GM12878 (cell line): Measurements from ENCODE around the gene RNF166. TPM values are rescaled to one million over a fixed set of nuclear protein-coding genes. Genes with fewer than 3 reads are reported as not detected.

ENCODE experiments used
- ATAC-seq: fragments of 200-7000 bp; cut with Tn5 transposase; 3 replicates; pipeline ENCODE4 v1.9.1; 2020; ENCODE audit warnings: mild to moderate bottlenecking, moderate library complexity
- BruUV-seq: library from RNA; stranded (reverse); fragments of 400-500 nt; replicated peaks from 2 replicates; lab custom pipeline; 2021; lab: Mats Ljungman, UMichigan
- CTCF ChIA-PET: fragments of 300-600 bp; sonication (Branson Sonifier 250); formaldehyde crosslinking; extraction: SDS; loops from one replicate; lab custom pipeline; 2021; ENCODE audit warnings: inconsistent platforms; lab: Yijun Ruan, JAX
- POLR2A ChIA-PET: fragments of 350-600 bp; formaldehyde crosslinking; extraction: SDS; loops from one replicate; lab custom pipeline; 2021; ENCODE audit warnings: inconsistent platforms; lab: Charles Lee
- RAD21 ChIA-PET: fragments of 300-600 bp; sonication (Branson Sonifier 250); formaldehyde crosslinking; loops from one replicate; lab custom pipeline; 2023; ENCODE audit warnings: antibody characterized with exemption; ENCODE audit not compliant: unreplicated experiment; lab: Charles Lee
- SMC1A ChIA-PET: fragments of 300-600 bp; sonication (Branson Sonifier 250); formaldehyde crosslinking; loops from one replicate; lab custom pipeline; 2023; ENCODE audit not compliant: unreplicated experiment, uncharacterized antibody; lab: Charles Lee
- DNase-seq: peaks from one replicate; pipeline ENCODE4 v3.0.0-alpha.2; 2011; ENCODE audit warnings: low read depth, low spot score
- FAIRE-seq: peaks from 3 replicates; lab custom pipeline; 2011; peaks lifted over from hg19 to GRCh38; lab: Jason Lieb, UNC
- H2AFZ ChIP-seq: 2 replicates; pipeline ENCODE4 v1.6.0; 2011; ENCODE audit warnings: low read depth, low read length, control low read depth; ENCODE audit not compliant: control insufficient read depth
- H3K27ac ChIP-seq: 2 replicates; pipeline ENCODE4 v1.5.1; 2011; ENCODE audit warnings: control low read depth; ENCODE audit not compliant: control insufficient read depth, insufficient read depth
- H3K27me3 ChIP-seq, 2 experiments: replicated peaks in 1 of 2; 2 replicates each; pipeline versions ENCODE4 v1.6.0 to v1.6.1; 2011; ENCODE audit warnings: low read length in 1 of 2; ENCODE audit not compliant: control insufficient read depth in 2 of 2, insufficient read depth in 2 of 2
- H3K36me3 ChIP-seq, 2 experiments: 2 replicates each; pipeline ENCODE4 v1.5.1; 2011; ENCODE audit warnings: low read length in 1 of 2; ENCODE audit not compliant: control insufficient read depth in 2 of 2, insufficient read depth in 2 of 2
- H3K4me1 ChIP-seq: 2 replicates; pipeline ENCODE4 v1.6.1; 2011; ENCODE audit warnings: mild to moderate bottlenecking, low read length, moderate library complexity, mixed read lengths; ENCODE audit not compliant: control insufficient read depth, insufficient read depth
- H3K4me2 ChIP-seq: 2 replicates; pipeline ENCODE4 v1.6.0; 2011; ENCODE audit warnings: control low read depth; ENCODE audit not compliant: control insufficient read depth, insufficient read depth
- H3K4me3 ChIP-seq: fragments of 200-600 bp; sonication (generic); 2 replicates; pipeline ENCODE4 v1.5.1; 2016
- H3K79me2 ChIP-seq: 2 replicates; pipeline ENCODE4 v1.6.0; 2011; ENCODE audit warnings: low read length; ENCODE audit not compliant: control insufficient read depth, insufficient read depth
- H3K9ac ChIP-seq: 2 replicates; pipeline ENCODE4 v1.8.0; 2011; ENCODE audit warnings: low read length, control low read depth, mixed read lengths; ENCODE audit not compliant: control insufficient read depth, insufficient read depth
- H3K9me3 ChIP-seq: replicated peaks from 3 replicates; pipeline ENCODE4 v1.5.1; 2011; ENCODE audit warnings: mild to moderate bottlenecking, low read length; ENCODE audit not compliant: control insufficient read depth, insufficient read depth
- H4K20me1 ChIP-seq: 2 replicates; pipeline ENCODE4 v1.6.0; 2011; ENCODE audit not compliant: control insufficient read depth, insufficient read depth
- BCL11A ChIP-seq: IDR thresholded peaks from 2 replicates; pipeline ENCODE4 v1.6.1; 2011; ENCODE audit warnings: low read depth, low read length
- PAX8 ChIP-seq: fragments of 450-650 bp; IDR thresholded peaks from 2 replicates; pipeline ENCODE4 v1.6.1; 2017; ENCODE audit warnings: mild to moderate bottlenecking, moderate library complexity
- POLR2A ChIP-seq: IDR thresholded peaks from 2 replicates; pipeline ENCODE4 v1.6.1; 2011; ENCODE audit warnings: low read depth, mild to moderate bottlenecking, low read length
- POLR2AphosphoS5 ChIP-seq: IDR thresholded peaks from 2 replicates; pipeline ENCODE4 v1.6.1; 2011; ENCODE audit warnings: mild to moderate bottlenecking, low read length, inconsistent platforms
- ZNF217 ChIP-seq: fragments of 450-650 bp; IDR thresholded peaks from 2 replicates; pipeline ENCODE4 v1.6.1; 2017; ENCODE audit warnings: antibody characterized with exemption, mild to moderate bottlenecking
- WGBS: methylation state at CpG from one replicate; pipeline ENCODE4 v1.1.6; 2016; ENCODE audit warnings: low lambda C conversion rate; ENCODE audit not compliant: insufficient replicate concordance, insufficient coverage; ENCODE audit errors: missing lambda C conversion rate; 5-methylcytosine and 5-hydroxymethylcytosine counted together
- in situ Hi-C: fragments of 300-500 bp; cut with MboI; formaldehyde crosslinking; loops from 9 replicates; pipeline ENCODE4 v1.14.3; 2018; ENCODE audit warnings: mixed read lengths
- intact Hi-C: fragments of 100-400 bp; cut with micrococcal nuclease; formaldehyde crosslinking; loops from one replicate; pipeline ENCODE4 v1.14.2; 2022; ENCODE audit not compliant: unreplicated experiment
- polyA plus RNA-seq, 11 experiments: library from polyadenylated mRNA; depleted of rRNA in 4 of 11; unstranded in 6 of 11; stranded (reverse) in 5 of 11; fragments of >200 nt; fragmentation: Nextera tagmentation in 4 of 11; fragmentation: Illumina TruSeq in 1 of 11; extraction: Ambion mirVana in 4 of 11; extraction: Trizol in 1 of 11; gene quantifications; 1 replicate in 1 of 11; 2 replicates in 10 of 11; pipeline versions ENCODE4 v1.2.1 to v1.2.3, GENCODE V29; 2011 to 2016; ENCODE audit warnings: inconsistent platforms in 2 of 11, missing spikeins in 2 of 11, low read depth in 1 of 11
- total RNA-seq, 4 experiments: library from RNA; depleted of rRNA in 3 of 4; stranded (reverse); fragments of >200 nt in 3 of 4; fragmentation: Illumina TruSeq in 1 of 4; extraction: Trizol in 1 of 4; gene quantifications; 2 replicates each; pipeline versions ENCODE4 v1.2.1 to v1.2.3, GENCODE V29; 2013 to 2021

RNF166 gene
- total and polyA plus RNA-seq, 10 of the 15 experiments (the other 5 are each of a cell fraction or from before 2014, with no cell fraction given): 0.48 to 32.8 (median 12.1) TPM

- CTCF ChIA-PET: interaction anchor here (1.6 kb wide), 1 partner anchor 18 kb away, joined by 4 read pairs; no protein-coding TSS in a partner anchor
- no peak overlapping the region for H3K4me3 ChIP-seq
- FAIRE-seq: no peak
- no peaks in the 10 kb centered on the region for H3K9me3 ChIP-seq
- RAD21 ChIA-PET: no interaction called here
- no peak overlapping the region for H3K27ac ChIP-seq
- TF ChIP-seq BCL11A: no peak
- TF ChIP-seq POLR2A: peak; percentile 45; the same call in 1 of the 2 replicates
- TF ChIP-seq PAX8: no peak
- POLR2A ChIA-PET: no interaction called here
- no peak overlapping the region for H3K4me2 ChIP-seq
- H3K4me1 ChIP-seq: no peaks in the 10 kb centered on the region
- no peak overlapping the region for H3K9ac ChIP-seq
- H3K27me3 ChIP-seq: no peaks in the 10 kb centered on the region
- ATAC-seq: no peak
- SMC1A ChIA-PET: no interaction called here
- no peak overlapping the region for H2AFZ ChIP-seq
- no peaks in the 10 kb centered on the region for H3K79me2 ChIP-seq
- no peak for DNase-seq
- in situ Hi-C loops (no loop called here), intact Hi-C loops (no loop called here)
- BruUV-seq: no TSS peak
- H4K20me1 ChIP-seq: no peaks in the 10 kb centered on the region
- WGBS: 97% methylated on average over 29 of the region's 29 CpGs
- peaks cover 13 to 60% of the 10 kb centered on the region in 2 experiments for H3K36me3 ChIP-seq
Observed at GRCh38 chr16:88719267-88719932, 13.2 kb upstream of the RNF166 start.

GRCh38 chr16:88718178-88718577, 12.0 kb upstream of the RNF166 start:
- ChIA-PET CTCF (interaction anchor here (1.6 kb wide), 1 partner anchor 19 kb away, joined by 4 read pairs; no protein-coding TSS in a partner anchor), SMC1A (no interaction called here), RAD21 (no interaction called here), POLR2A (interaction anchor here (0.5 kb wide), 1 partner anchor 52 kb away, joined by 6 read pairs; no protein-coding TSS in a partner anchor)
- Histone ChIP-seq H3K27ac (no peak overlapping the region), H3K4me2 (no peak overlapping the region), H4K20me1 (no peaks in the 10 kb centered on the region), H3K9ac (no peak overlapping the region), H3K27me3 (no peaks in the 10 kb centered on the region), H2AFZ (no peak overlapping the region), H3K4me3 (no peak overlapping the region), H3K4me1 (no peaks in the 10 kb centered on the region), H3K79me2 (no peaks in the 10 kb centered on the region), H3K36me3 (peaks cover 13 to 65% of the 10 kb centered on the region in 2 experiments), H3K9me3 (no peaks in the 10 kb centered on the region)
- in situ Hi-C loops: no loop called here
- DNase-seq (no peak), FAIRE-seq (no peak), ATAC-seq (no peak)
- intact Hi-C loops: no loop called here
- BruUV-seq: TSS peak; percentile 54
- TF ChIP-seq POLR2AphosphoS5 (peak; percentile 12; the same call in 1 of the 2 replicates), ZNF217 (no peak)
- 85% methylated on average over 11 of the region's 11 CpGs for WGBS
